Activated CD4-positive, alpha-beta T cell treated with anti-CD3 and anti-CD28 coated beads for 1 hour (primary cell): ENCODE results near the gene FOXL3.

Source experiments
- DNase-seq: peaks from one replicate; pipeline ENCODE4 v3.0.0-alpha.2; 2020

Gene FOXL3

DNA sequence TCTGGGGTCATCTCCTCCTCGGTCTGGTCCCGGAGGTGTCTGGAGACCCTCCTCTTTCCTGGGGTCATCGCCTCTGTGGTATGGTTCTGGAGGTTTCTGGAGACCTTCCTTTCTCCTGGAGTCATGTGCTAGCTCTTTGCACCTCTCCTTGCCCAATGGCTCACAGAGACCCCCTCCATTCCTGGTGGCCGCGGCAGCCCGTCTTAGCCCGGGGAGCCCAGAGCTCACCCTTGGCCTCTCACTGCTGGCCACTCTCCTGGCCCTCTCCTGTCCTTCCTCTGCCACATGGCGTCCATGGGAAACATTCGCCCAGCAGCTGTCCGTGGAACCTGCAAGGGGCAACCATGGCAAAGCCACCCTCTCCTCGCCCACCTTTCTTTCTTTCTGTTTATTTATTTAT is 20.2 kb upstream of the FOXL3 start:
- DNase-seq: no peak

DNA sequence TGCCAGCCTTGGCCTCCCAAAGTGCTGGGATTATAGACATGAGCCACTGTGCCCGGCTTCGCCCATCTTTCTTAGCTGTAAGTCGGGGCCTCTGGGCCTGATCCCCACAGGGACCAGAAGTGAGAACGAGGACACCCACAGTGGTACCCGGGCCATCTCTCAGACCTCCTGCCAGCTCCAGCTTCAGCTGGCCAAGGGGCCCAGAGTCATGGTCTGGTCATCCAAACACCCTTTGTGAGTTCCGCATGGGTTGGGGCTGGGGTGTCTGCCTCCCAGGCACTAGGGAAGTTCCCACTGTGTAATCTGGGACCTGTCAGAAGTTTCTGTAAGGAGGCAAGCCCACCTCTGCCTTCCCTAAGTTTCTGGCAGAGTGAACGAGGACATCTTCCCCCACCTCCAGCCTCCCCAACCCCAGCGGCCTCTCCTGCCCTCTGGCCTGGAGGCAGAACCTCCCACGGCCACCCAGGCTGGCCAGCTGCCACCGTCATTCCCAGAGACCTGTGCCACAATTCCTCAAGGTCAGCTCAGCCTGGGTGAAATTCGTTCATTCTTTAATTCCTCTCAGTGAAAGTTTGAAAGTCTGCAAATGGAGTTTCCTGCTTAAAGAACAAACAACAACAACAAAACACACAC is 19.5 kb upstream of the FOXL3 start:
- DNase-seq: no peak

DNA sequence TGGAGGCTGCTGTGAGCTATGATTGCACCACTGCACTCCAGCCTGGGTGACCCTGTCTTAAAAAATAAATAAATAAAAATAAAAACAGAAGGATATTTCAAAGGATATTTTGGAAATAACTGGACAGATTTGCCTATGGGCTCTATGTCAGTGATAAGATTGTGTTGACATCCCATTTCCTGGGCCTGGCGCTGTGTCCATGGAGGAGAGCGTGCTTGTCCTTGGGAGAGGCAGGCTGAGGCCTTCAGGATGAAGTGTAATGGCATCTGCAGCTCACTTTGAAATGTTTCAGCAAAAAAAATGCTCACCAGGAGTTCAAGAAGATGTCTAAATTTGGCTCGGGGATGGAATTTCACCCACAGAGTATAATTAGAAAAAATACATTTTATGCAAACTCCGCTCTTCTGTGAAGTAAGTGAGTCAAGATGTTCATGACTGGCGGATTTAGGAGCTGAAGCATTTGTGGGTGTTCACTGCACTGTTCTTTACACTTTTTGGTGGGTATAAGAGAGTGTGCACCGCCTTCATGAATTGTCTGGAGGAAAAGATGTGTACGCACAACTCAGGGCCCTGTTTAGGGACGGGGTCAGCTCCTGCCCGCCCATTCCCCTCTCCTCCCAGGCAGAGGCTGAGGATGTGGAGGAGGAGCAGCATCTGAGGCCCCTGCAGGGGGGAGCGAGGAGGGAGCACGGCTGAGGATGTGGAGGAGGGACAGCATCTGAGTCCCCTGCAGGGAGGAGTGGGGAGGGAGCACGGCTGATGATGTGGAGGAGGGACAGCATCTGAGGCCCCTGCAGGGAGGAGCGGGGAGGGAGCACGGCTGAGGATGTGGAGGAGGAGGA is 18.5 kb upstream of the FOXL3 start:
- DNase-seq: no peak

DNA sequence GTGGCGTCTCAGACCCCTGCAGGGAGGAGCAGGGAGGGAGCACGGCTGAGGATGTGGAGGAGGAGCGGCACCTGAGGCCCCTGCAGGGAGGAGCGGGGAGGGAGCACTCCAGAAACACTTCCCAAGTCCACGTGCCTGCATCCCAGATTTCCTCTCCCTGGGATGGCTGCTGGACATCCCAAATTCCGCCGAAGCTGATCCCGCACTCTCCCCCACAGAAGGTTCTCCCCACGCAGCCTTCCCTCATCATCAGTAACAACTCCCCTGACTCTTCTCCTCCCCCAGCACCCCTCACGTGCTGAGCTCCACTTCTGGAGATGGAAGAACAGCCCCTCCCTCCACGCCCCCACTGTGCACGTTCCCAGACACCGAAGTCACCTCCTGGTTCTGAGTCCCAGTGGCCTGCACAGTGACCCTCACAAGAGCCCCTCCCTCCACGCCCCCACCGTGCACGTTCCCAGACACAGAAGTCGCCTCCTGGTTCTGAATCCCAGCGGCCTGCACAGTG is 17.8 kb upstream of the FOXL3 start:
- DNase-seq: no peak

DNA sequence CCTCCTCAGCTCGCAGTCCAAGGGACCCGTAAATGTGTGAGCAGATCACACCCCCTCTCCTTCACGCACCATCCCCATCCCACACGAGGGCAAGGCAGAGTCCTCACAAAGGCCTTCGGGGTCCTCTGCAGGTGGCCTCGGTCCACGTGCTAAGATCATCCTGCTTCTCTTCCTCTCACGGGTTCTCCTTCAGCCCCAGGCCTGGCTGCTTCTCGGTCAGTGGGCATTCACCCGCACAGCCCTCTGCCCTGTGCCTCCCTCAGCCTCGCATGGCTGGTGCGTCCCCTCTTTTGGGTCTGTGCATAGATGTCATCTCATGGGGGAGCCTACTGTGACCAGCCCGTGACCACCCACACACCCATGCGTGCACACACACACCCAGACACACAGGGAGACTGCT is 17.3 kb upstream of the FOXL3 start:
- DNase-seq: no peak

DNA sequence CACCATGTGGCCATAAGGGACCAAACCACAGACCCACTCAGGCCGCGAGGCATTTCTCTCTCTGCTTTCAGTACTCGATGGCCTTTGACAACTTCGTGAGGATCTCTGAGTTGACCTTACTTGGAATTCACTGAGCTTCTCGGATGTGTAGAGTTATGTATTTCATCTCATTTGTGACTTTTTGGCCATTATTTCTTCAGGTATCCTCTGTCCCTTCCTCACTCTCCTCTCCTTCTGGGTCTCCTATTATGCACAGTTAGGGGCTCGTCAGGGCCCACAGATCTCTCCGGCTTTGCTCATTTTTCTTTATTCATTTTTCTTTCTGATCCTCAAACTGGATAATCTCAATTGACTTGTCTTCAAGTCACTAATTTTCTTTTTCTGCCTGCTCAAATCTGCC is 16.6 kb upstream of the FOXL3 start:
- DNase-seq: no peak

DNA sequence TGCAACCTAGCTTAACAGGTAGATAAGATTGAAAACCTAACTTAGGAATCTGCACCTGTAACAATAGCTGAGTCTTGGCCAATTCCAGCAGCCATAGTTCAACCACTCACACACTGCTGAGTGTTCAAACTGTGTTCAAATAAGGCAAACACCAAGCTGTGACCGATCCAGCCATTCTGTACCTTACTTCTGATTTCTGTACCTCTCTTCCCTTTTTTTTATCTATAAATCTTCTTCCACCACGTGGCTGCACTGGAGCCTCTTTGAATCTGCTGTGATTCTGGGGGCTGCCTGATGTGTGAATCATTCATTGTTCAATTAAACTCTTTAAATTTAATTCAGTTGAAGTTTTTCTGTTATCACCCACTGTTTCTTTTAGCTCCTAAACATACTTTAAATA is 15.7 kb upstream of the FOXL3 start:
- no peak for DNase-seq

DNA sequence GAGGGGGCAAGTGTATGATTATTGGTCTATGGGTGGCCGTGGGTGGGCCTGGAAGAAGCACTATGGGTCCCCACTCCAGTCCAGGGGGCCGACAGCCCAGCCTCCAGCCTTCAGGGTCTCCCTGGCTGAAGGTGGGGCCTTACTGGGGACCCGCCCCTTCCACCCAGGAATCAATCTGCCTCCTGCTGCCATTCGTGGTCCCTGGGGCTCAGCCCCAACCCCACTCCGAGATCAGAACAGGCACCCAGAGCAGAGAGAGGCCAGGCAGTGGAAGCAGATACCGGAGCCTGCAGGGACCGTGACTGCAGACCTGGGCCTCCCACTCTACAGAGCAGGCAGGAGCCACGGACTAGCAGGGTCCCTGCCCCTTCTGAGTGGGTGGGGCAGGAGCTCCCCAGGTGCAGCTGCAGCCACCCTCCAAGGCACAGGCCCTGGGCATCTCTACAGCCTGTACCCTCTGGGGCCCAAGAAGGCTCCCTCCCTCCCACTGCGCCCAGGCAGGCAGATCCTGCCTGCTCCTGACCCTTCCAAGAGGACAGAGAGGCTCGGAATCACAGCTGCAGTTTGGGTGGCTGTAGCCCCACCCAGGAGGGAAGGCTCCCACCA is 13.6 kb upstream of the FOXL3 start:
- DNase-seq: no peak

DNA sequence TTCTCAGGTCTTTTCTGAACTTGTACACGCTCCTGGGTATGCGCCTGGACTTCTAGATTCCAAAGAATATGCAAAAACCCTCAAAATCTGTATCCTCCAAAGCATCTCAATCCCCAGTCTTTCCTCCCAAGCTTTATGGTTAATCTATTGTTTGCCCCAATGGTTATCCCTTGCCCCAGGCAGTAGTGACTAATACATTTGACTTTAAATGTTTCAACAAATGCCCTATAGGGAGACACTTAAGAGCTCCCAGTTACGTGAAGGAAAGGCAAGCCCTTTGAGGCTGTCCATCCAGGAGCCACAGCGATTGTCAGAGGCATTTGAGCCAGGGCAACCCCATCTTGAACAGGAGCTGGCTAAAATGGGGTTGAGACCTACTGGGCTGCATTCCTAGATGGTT is 12.7 kb upstream of the FOXL3 start:
- no peak for DNase-seq

DNA sequence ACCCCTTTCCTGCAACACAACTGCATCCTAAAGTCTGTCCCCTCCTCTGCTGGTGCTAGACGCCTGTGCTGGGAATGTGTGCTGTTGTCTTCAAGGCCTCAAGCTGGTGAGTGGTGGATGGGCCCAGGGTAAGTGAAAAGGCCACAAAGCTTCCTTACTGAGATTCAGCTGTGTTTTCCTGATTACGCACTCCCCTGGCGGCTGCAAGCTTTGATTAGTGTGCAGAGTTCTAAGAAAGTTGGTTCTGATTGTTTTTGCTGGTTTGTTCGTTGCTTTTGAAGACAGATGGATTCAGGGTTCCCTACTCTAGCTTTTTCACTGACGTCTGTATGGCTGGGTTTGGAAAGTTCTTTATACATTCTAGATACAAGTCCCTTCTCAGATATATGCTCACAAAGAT is 11.9 kb upstream of the FOXL3 start:
- no peak for DNase-seq

DNA sequence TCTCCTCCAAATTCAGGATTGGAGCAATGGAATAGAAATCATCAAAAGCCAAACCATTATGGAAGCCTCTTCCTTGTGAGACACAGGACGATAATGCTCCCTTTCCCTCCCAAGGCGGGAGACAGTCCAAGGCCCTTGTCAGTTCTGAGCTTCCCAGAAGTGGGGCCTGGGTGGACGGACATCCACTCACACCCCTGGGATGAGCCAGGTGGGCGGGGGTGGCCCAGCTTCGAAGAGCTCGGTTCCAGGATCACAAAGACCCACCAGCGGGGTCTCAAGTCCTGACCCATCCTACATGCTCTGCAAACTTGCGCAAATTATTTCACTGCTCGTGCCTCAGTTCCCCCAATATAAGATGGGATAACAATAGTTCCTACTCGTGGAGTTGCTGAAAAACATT is 10.1 kb upstream of the FOXL3 start:
- DNase-seq: no peak

DNA sequence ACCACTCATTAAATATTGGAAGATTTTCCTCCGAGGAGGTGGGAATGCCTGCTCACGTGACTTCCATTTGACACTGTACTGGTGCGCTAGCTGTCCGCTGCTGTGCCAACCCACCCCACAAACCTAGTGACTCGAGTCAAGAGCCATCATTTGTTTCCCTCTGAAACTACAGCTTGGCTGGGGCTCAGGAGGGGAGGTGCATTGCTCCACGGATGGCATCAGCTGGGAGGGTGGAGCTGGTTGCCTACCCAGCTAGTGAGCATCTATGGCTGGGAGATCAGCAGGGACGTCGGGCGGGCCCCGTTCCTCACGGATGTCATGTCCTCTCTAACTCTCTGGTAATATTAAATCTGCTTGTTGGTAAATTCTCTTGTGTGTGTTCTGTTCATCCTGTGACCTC is 9.5 kb upstream of the FOXL3 start:
- no peak for DNase-seq

DNA sequence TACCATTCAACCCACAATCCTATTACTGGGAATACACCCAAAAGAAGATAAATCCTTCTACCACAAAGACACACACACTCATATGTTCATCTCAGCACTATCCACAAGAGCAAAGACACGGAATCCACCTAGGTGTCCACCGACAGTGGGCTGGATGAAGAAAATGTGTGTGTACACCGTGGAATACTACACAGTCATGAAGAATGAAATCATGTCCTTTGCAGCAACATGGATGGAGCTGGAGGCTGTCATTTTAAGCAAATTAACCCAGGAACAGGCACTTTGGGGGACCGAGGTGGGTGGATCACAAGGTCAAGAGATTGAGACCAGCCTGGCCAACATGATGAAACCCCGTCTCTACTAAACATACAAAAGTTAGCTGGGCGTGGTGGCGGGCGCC is 8.3 kb upstream of the FOXL3 start:
- no peak for DNase-seq

DNA sequence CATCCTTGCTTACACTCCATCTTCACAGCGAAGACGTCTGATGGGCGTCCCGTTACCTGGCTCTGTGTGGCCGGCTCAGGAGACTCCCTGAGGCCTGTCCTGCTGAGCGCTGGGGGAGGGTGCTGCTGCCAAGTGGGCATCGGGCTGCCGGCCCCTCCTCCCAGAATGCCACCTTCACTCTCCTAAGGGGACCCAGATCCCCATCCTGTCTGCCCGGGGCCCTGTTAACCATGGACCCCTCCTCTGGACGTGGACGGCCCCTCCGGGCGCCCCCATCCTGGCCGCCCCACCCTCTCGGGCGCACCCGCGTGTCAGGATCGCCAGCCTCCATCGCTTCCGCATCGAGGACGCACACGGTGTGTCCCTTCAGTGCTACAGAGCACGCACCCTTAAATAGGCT is 7.3 kb upstream of the FOXL3 start:
- DNase-seq: no peak

DNA sequence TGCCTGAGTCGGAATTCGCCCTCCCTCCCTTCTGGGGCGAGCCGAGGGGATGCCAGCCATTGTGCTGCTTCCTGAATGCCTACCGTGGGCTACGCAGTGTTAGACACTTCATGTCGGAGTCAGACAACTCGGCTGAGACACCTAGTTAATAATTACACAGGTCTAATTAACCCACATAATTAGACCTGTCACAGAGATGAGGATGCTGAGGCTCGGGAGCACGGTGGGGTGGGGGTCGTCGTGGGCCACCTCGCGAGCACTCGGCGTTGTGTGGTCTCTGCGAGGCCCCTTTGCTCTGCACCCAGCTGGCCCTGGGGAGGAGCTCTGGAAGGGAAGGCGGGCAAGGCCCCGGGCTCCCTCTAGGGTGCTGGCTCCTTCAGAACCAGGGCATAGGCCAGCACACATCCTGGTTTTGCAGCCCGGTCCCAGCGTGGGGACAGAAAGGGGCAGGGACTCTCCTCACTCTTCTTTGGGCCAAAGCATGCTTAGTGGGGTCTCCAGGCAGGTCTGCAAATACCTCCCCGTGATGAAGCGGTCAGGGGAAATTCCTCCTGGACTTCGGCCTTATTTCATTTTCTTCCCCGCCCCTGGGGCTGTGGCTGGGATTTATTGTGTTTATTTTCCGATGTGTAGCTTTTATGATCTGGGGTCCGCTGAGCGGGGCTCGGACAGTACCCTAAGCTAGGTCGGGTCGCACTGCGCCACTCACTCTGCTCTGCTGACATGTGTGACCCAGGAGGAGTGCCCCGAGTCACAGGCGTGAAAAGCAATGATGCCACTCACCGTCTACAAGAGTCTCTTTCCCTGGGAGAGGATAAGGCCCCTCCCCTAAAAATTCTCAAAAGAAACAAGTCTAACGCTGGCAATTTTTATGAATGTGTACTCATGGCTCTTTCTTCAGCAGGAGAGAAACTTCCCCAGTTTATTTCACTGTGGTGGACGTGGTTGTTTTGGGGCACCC is 4.9 kb upstream of the FOXL3 start:
- no peak for DNase-seq

DNA sequence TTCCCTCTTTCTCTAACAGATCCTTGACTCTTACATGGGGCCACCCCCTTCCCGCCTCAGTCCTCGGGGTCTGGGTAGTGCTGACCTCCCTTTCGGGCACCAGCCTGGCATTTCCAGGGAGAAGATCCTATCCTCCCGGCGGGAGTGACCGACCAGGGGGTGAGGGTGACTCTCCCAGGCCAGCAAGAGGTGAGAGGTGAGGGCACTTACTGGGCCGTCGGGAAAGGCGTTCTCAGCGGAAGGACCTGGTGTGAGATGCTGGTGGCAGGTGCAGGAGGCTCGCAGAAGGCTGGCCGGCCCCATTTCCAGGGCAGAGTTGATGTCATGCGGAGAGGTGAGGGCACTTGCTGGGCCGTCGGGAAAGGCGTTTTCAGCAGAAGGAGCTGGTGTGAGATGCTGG is 4.2 kb upstream of the FOXL3 start:
- no peak for DNase-seq

DNA sequence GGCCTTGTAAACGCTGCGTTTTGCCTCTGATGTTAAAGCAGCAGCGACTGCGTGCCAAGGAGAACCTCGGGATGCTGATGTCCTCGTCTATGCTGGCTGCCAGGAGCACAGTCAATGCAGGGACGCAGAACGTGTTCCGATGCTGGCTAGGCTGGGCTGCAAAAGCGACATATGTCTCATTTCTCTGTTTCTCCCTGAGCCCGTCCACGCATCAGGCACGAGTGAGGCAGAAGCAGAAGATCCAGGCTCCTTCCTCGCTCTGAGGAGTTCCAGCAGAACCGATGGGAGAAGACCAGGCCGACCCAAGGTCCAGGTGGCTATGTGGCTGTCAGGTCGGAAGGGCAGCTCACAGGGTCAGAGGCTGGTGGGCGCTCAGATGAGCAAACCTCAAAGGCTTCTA is 3.7 kb upstream of the FOXL3 start:
- DNase-seq: no peak

DNA sequence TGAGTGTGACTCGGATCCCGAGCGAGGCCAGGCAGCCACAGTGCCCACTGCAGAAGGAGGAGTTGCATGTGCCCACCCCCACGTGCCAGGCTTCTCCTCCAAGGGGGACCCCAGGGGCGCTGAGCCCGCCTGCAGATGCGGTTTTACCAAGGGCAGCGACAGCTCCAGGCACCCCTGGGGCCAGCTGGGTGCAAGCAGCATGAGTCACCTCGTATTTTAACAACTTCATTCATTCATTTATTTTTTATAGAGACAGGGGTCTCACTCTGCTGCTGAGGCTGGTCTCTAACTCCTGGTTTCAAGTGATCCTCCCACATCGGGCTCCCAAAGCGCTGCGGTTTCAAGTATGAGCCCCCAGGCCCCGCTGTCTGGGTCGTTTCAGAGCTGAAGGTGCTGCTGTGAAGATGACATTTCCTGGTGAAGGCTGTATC is 1.3 kb upstream of the FOXL3 start:
- DNase-seq: no peak

DNA sequence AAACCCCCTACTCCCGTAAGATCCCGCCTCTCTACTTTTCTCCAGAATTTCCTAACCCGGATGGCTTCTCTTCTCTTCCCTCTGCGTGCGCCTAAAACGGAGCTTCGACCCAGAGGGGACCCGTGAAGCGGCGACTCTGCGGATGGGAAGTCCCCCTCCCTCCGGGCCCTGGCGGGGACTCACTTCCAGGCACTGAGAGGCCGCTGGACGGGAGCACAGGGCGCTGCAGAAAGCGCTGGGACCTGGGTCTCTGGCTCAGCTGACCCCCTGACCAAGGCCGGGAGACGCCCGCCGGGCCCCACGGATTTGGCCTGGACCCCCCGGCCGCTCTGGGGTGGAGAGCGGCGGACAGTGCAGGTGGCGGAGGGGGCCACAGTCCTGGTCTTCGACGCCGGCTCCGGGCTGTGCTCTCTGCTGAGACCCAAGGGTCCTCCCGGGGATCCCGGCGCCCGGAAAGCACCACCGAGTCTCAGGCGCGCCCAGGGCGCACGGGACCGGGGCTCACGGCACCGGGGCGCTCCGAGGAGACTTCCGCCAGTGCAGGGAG is 688 bp upstream of the FOXL3 start:
- DNase-seq: no peak

DNA sequence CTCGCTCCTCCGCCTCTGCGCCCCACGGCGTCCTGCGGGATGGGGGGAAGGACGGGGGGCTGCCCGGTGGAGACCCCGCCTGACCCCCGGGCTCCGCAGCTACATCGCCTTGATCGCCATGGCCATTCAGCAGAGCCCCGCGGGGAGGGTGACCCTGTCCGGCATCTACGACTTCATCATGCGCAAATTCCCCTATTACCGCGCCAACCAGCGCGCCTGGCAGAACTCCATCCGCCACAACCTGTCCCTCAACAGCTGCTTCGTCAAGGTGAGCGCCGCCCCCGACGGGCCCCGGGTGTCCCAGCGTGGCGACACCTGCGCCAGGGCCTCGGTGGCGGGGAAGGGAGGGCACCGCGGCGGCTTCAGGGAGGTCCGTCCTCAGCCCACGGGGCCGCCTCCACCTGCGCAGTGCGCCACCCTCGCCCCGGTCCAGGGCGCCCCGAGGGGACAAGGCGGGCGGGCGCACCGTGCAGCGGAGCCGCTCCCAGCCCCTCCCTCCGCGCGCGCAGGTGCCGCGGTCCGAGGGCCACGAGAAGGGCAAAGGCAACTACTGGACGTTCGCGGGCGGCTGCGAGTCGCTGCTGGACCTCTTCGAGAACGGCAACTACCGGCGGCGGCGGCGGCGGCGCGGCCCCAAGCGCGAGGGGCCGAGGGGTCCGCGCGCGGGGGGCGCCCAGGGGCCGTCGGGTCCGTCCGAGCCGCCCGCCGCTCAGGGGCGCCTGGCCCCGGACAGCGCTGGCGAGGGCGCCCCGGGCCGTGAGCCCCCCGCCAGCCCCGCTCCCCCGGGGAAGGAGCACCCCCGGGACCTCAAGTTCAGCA is 793 bp downstream of the FOXL3 start:
- no peak for DNase-seq

DNA sequence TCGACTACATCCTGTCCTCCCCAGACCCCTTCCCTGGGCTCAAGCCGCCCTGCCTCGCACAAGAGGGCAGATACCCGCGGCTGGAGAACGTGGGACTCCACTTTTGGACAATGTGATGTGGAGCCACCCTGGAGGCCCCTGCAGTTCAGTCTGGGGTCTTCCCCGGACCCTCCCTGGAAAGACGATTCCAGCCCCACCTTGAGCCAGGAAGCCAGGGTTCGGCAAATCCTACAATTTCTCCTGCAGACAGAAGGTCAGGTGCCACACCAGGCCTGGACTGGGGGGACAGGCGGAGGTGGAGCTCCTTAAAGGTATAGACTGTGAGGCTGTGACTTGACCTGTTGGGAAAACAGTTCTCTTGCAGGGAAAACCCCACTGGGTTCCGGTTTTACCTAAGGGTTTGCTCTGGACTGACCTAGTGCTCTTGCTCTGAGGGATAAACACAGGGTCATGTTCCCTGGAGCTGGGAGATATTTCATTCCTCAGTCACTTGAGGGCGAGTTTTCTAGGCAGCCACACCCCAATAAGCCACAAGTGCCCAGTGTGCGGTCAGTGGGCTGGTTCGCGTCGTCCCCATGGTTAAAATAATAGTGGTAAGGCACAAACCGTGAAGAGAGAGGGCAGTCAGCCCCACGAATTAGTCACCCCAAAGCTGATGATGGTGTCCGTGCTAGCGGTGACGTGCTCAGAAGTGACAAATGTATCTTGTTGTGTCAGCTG is 1.6 kb downstream of the FOXL3 start:
- DNase-seq: no peak
